Spleen (tissue), 11 donors: ENCODE measurements around the gene FAM219A. TPM values are rescaled to one million over a fixed set of nuclear protein-coding genes. Genes with fewer than 3 reads are reported as not detected.

Experiments used
- DNase-seq: peaks from one replicate; pipeline ENCODE4 v3.0.0-alpha.2; 2020
- H3K27ac ChIP-seq, 8 donors: fragments of 200-600 bp; sonication (generic) in 7 of 8; 1 replicate in 4 of 8; 2 replicates in 4 of 8; pipeline versions ENCODE4 v1.5.0 to v1.8.0; 2016 to 2021; ENCODE audit warnings: inconsistent platforms in 4 of 8, mild to moderate bottlenecking in 4 of 8, moderate library complexity in 1 of 8
- H3K27me3 ChIP-seq, 7 donors: fragments of 200-600 bp; sonication (generic) in 6 of 7; replicated peaks in 1 of 7; 1 replicate in 4 of 7; 2 replicates in 3 of 7; pipeline versions ENCODE4 v1.5.0 to v1.8.0; 2016 to 2021; ENCODE audit warnings: inconsistent platforms in 3 of 7, mild to moderate bottlenecking in 1 of 7
- H3K36me3 ChIP-seq, 6 donors: fragments of 200-600 bp; sonication (generic) in 5 of 6; 1 replicate in 4 of 6; 2 replicates in 2 of 6; pipeline versions ENCODE4 v1.5.0 to v1.8.0; 2016 to 2021; ENCODE audit warnings: inconsistent platforms in 2 of 6
- H3K4me1 ChIP-seq, 6 donors: fragments of 200-600 bp; sonication (generic) in 5 of 6; 1 replicate in 3 of 6; 2 replicates in 3 of 6; pipeline versions ENCODE4 v1.5.0 to v1.8.0; 2016 to 2021; ENCODE audit warnings: inconsistent platforms in 3 of 6
- H3K4me3 ChIP-seq, 8 donors: fragments of 200-600 bp; sonication (generic) in 7 of 8; 1 replicate in 4 of 8; 2 replicates in 4 of 8; pipeline versions ENCODE4 v1.5.0 to v1.8.0; 2016 to 2021; ENCODE audit warnings: inconsistent platforms in 4 of 8, mild to moderate bottlenecking in 4 of 8, moderate library complexity in 2 of 8
- H3K9me3 ChIP-seq, 8 donors: fragments of 200-600 bp; sonication (generic) in 7 of 8; 1 replicate in 4 of 8; 2 replicates in 4 of 8; pipeline versions ENCODE4 v1.5.0 to v1.8.0; 2016 to 2021; ENCODE audit warnings: inconsistent platforms in 4 of 8
- POLR2A ChIP-seq, 3 donors: fragments of 450-650 bp; IDR thresholded peaks; one replicate each; pipeline ENCODE4 v1.5.1; 2017; ENCODE audit warnings: antibody characterized with exemption in 3 of 3, mild to moderate bottlenecking in 1 of 3
- POLR2AphosphoS5 ChIP-seq, 3 donors: sonication (generic); formaldehyde crosslinking; IDR thresholded peaks; one replicate each; pipeline ENCODE4 v1.5.1; 2017; ENCODE audit warnings: antibody characterized with exemption in 3 of 3
- WGBS, 5 donors: extraction: QIAGEN DNeasy Blood & Tissue Kit in 3 of 5; methylation state at CpG; one replicate each; pipeline versions ENCODE4 v1.1.5 to v1.1.7; 2013 to 2018; 5-methylcytosine and 5-hydroxymethylcytosine counted together
- intact Hi-C: fragments of 100-400 bp; cut with DNase I; formaldehyde crosslinking; loops from one replicate; pipeline ENCODE4 v1.15.0; 2023; ENCODE audit warnings: low total_unique reads
- polyA plus RNA-seq, 3 donors: library from polyadenylated mRNA; stranded (reverse); fragments of 200-250 nt; gene quantifications; one replicate each; pipeline ENCODE4 v1.2.1, GENCODE V29; 2013
- total RNA-seq, 7 donors: library from RNA; depleted of rRNA in 3 of 7; stranded (reverse); fragments of >200 nt in 3 of 7; fragmentation: NEBNext Ultra II Directional in 4 of 7; extraction: Animal tissue kit (Norgen Biotek cat#: 25700) in 4 of 7; gene quantifications; one replicate each; pipeline versions ENCODE4 v1.1.0 to v1.2.1, GENCODE V29; 2016 to 2021
- TF ChIP-seq, protein P1 (sequence below), 11 experiments: fragments of 200-600 bp in 7 of 11; fragments of 450-650 bp in 4 of 11; sonication (generic) in 4 of 11; IDR thresholded peaks in 8 of 11; conservative IDR thresholded peaks in 3 of 11; 1 replicate in 7 of 11; 2 replicates in 4 of 11; pipeline versions ENCODE4 v1.4.0 to v1.8.0; 2016 to 2021; ENCODE audit warnings: antibody characterized with exemption in 11 of 11, inconsistent platforms in 4 of 11, mild to moderate bottlenecking in 1 of 11
- donor health status: healthy with polysubstance abuse.
- donor health status: DM: no; HTN: no; CAD: no; lungs with moderate emphysema.
- donor health status: DM: no; HTN: no; CAD: no.
- donor health status: Bipolar disorder and iron deficiency.
- donor health status: healthy.
- donor health status: DM: no; HTN: no; CAD: no.
- donor health status: DM: yes; HTN: yes; CAD: no.

The FAM219A gene
- total and polyA plus RNA-seq, 10 donors: 3.2 to 26.9 (median 11.0) TPM

DNA sequence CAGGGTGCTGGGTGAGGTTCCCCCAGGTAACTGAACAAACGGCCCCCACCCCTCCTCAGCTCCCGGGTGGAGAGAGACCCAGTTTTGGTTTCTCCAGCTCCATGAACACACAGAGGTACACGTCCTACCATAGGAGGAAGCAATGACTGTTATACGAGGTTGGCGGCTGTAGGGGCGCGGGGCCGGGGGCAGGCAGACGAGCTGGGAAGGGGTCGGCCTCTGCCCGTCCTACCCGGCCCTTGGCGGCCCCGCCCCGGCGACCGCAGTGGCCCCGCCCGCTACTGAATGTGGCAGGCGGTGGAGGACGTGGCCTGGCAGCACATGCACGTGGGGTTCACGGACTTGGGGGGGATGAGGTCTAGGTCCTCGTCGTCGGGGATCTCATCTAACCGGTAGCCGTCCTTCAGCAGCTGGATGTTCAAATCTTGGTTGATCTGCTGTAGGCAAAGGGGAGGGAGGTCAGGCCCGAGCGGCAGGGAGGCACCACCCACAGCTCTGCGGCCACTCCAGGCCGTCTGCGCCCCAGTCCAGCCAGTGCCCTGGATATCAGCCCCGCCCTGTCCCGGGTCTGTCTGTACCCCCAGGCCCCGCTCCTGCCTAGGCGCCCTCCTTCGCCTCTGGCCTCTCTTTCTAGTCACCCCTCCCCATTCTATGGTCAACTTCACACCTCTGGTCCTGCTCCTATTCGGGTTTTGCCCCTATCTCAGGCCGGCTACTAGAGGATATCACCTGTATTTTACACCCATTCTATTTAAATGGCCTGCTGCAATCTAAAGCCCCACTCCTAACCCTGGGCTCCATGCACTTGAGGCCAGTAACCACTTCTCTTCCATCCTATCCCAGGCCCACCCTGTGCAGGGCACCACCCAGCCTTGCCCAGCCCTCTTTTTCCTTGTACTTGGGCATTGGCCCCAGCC is 57.4 kb downstream of the FAM219A start:
- no peaks in the 10 kb centered on the region for H3K9me3 ChIP-seq
- H3K4me3 ChIP-seq: no peak overlapping the region
- intact Hi-C loops: loop anchor here (10.0 kb wide), 2 partner anchors 104 to 194 kb away; no protein-coding TSS in a partner anchor
- DNase-seq: no peak
- no peaks in the 10 kb centered on the region for H3K4me1 ChIP-seq
- 84 to 93% (median 90%) methylated on average over 28 to 40 of the region's 40 CpGs for WGBS, 5 donors
- H3K36me3 ChIP-seq: peaks cover 0 to 83% (median 37%) of the 10 kb centered on the region in 6 donors
- H3K27ac ChIP-seq: no peak overlapping the region
- H3K27me3 ChIP-seq: no peaks in the 10 kb centered on the region
- TF ChIP-seq POLR2AphosphoS5 (IDR thresholded peaks at IDR 0.05) (no peak), POLR2A (IDR thresholded peaks at IDR 0.05) (no peak)
- TF ChIP-seq, protein P1, sequence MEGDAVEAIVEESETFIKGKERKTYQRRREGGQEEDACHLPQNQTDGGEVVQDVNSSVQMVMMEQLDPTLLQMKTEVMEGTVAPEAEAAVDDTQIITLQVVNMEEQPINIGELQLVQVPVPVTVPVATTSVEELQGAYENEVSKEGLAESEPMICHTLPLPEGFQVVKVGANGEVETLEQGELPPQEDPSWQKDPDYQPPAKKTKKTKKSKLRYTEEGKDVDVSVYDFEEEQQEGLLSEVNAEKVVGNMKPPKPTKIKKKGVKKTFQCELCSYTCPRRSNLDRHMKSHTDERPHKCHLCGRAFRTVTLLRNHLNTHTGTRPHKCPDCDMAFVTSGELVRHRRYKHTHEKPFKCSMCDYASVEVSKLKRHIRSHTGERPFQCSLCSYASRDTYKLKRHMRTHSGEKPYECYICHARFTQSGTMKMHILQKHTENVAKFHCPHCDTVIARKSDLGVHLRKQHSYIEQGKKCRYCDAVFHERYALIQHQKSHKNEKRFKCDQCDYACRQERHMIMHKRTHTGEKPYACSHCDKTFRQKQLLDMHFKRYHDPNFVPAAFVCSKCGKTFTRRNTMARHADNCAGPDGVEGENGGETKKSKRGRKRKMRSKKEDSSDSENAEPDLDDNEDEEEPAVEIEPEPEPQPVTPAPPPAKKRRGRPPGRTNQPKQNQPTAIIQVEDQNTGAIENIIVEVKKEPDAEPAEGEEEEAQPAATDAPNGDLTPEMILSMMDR (IDR thresholded peaks at IDR 0.05 in 8 of 11, conservative IDR thresholded peaks at IDR 0.05 in 3 of 11): no peak

- 70 to 90% (median 88%) methylated on average over 12 of the region's 12 CpGs for WGBS, 5 donors
- Histone ChIP-seq H3K36me3 (peaks cover 0 to 76% (median 33%) of the 10 kb centered on the region in 6 donors), H3K27me3 (no peaks in the 10 kb centered on the region), H3K4me1 (no peaks in the 10 kb centered on the region), H3K4me3 (no peak overlapping the region), H3K9me3 (no peaks in the 10 kb centered on the region), H3K27ac (no peak overlapping the region)
- TF ChIP-seq POLR2A (IDR thresholded peaks at IDR 0.05) (no peak), POLR2AphosphoS5 (IDR thresholded peaks at IDR 0.05) (no peak)
- TF ChIP-seq, protein P1 (IDR thresholded peaks at IDR 0.05 in 8 of 11, conservative IDR thresholded peaks at IDR 0.05 in 3 of 11): no peak
- intact Hi-C loops: loop anchor here (10.0 kb wide), 2 partner anchors 105 to 195 kb away; no protein-coding TSS in a partner anchor
- no peak for DNase-seq
Observed at GRCh38 chr9:34400275-34400674, 58.1 kb downstream of the FAM219A start.

- H3K4me1 ChIP-seq: no peaks in the 10 kb centered on the region
- H3K36me3 ChIP-seq: peaks cover 0 to 70% (median 30%) of the 10 kb centered on the region in 6 donors
- intact Hi-C loops: loop anchor here (10.0 kb wide), 2 partner anchors 105 to 195 kb away; no protein-coding TSS in a partner anchor
- WGBS, 5 donors: 84 to 95% (median 90%) methylated on average over 4 of the region's 4 CpGs
- no peak overlapping the region for H3K27ac ChIP-seq
- no peaks in the 10 kb centered on the region for H3K27me3 ChIP-seq
- H3K9me3 ChIP-seq: no peaks in the 10 kb centered on the region
- DNase-seq: no peak
- TF ChIP-seq POLR2AphosphoS5 (IDR thresholded peaks at IDR 0.05) (no peak), POLR2A (IDR thresholded peaks at IDR 0.05) (no peak)
- TF ChIP-seq, protein P1 (IDR thresholded peaks at IDR 0.05 in 8 of 11, conservative IDR thresholded peaks at IDR 0.05 in 3 of 11): no peak
- H3K4me3 ChIP-seq: no peak overlapping the region
Observed at GRCh38 chr9:34399729-34400128, 58.6 kb downstream of the FAM219A start.

DNA sequence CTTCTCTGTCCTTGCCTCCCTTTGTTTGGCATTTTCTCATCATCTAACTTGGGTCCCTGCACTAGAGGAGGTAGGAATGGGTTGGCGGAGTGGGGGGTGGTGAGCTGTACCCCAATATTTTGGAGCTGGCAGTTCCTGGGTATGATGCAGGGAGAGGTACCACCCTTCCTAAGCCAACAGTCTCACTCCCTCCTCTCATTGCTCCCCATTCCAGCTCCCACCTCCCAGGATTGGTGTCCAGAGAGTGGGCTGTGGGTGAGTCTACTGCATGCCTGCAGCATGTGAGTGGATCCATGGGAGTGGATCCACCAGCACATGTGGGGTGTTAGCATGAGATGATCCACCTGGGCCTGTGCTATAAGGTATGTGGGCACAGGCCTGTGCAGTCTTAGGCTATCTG is 59.5 kb downstream of the FAM219A start:
- Histone ChIP-seq H3K27me3 (no peaks in the 10 kb centered on the region), H3K4me3 (no peak overlapping the region), H3K36me3 (peaks cover 0 to 64% (median 30%) of the 10 kb centered on the region in 6 donors), H3K9me3 (no peaks in the 10 kb centered on the region), H3K4me1 (no peaks in the 10 kb centered on the region), H3K27ac (no peak overlapping the region)
- 100% methylated on average over 1 of the region's 1 CpG for WGBS, 5 donors
- TF ChIP-seq POLR2A (IDR thresholded peaks at IDR 0.05) (no peak), POLR2AphosphoS5 (IDR thresholded peaks at IDR 0.05) (no peak)
- TF ChIP-seq, protein P1 (IDR thresholded peaks at IDR 0.05 in 8 of 11, conservative IDR thresholded peaks at IDR 0.05 in 3 of 11): no peak
- intact Hi-C loops: no loop called here
- DNase-seq: no peak
